Sigmoid colon (tissue), 3 donors: ENCODE data around the gene KLHL13.

ENCODE experiments used
- CTCF ChIP-seq, 4 experiments: fragments of 450-650 bp in 3 of 4; fragments of 200-600 bp in 1 of 4; IDR thresholded peaks; one replicate each; pipeline ENCODE4 v1.5.1; 2016 to 2019; ENCODE audit warnings: antibody characterized with exemption in 4 of 4, mild to moderate bottlenecking in 3 of 4, moderate library complexity in 2 of 4
- POLR2A ChIP-seq, 2 donors: fragments of 450-650 bp; IDR thresholded peaks; one replicate each; pipeline ENCODE4 v1.6.1; 2016; ENCODE audit warnings: antibody characterized with exemption in 2 of 2, mild to moderate bottlenecking in 2 of 2, moderate library complexity in 2 of 2

GRCh38 chrX:118056870-118057269 lies 59.7 kb downstream of the KLHL13 start:
- TF ChIP-seq CTCF (IDR thresholded peaks at IDR 0.05): no peak
- TF ChIP-seq POLR2A (IDR thresholded peaks at IDR 0.05): no peak
